HUES6 (cell line): Measurements from ENCODE around the gene MEGF6.
A peak's percentile ranks its signal among the peaks of the same experiment; 100 is the strongest.

ENCODE experiments used
- H3K27ac ChIP-seq: 2 replicates; pipeline ENCODE4 v1.7.0; 2013; ENCODE audit warnings: low read depth, mild to moderate bottlenecking, low read length, inconsistent platforms
- H3K27me3 ChIP-seq: 2 replicates; pipeline ENCODE4 v1.6.1; 2013; ENCODE audit warnings: low read length; ENCODE audit not compliant: control insufficient read depth, insufficient read depth
- H3K36me3 ChIP-seq: 2 replicates; pipeline ENCODE4 v1.6.1; 2013; ENCODE audit warnings: low read length; ENCODE audit not compliant: control insufficient read depth, insufficient read depth
- H3K4me1 ChIP-seq: 2 replicates; pipeline ENCODE4 v1.6.1; 2013; ENCODE audit warnings: low read length; ENCODE audit not compliant: control insufficient read depth, insufficient read depth
- H3K4me3 ChIP-seq: 2 replicates; pipeline ENCODE4 v1.5.1; 2013; ENCODE audit warnings: low read depth, low read length
- H3K9ac ChIP-seq: one replicate; pipeline ENCODE4 v1.6.1; 2013; ENCODE audit warnings: mild to moderate bottlenecking, low read length
- H3K9me3 ChIP-seq: 2 replicates; pipeline ENCODE4 v1.6.1; 2013; ENCODE audit warnings: low read depth, low read length; ENCODE audit not compliant: control insufficient read depth, insufficient read depth

The MEGF6 gene

GRCh38 chr1:3548895-3549294 lies 62.4 kb downstream of the MEGF6 start:
- Histone ChIP-seq H3K4me1 (peaks cover 32% of the 10 kb centered on the region; the same call in 1 of the 2 replicates), H3K36me3 (no peaks in the 10 kb centered on the region), H3K27ac (no peak overlapping the region), H3K9me3 (no peaks in the 10 kb centered on the region), H3K27me3 (peaks cover 7% of the 10 kb centered on the region; the same call in 1 of the 2 replicates), H3K4me3 (no peak overlapping the region), H3K9ac (no peak overlapping the region)

- H3K36me3 ChIP-seq: no peaks in the 10 kb centered on the region
- H3K4me1 ChIP-seq: peaks cover 34% of the 10 kb centered on the region
- H3K9me3 ChIP-seq: no peaks in the 10 kb centered on the region
- peaks cover 9% of the 10 kb centered on the region; the same call in 1 of the 2 replicates for H3K27me3 ChIP-seq
- no peak overlapping the region for H3K4me3 ChIP-seq
- 0 out of 2 replicates have a peak overlapping the region, but pooled peaks have one; percentile 9 for H3K27ac ChIP-seq
- H3K9ac ChIP-seq: no peak overlapping the region
Observed at GRCh38 chr1:3548156-3548893, 63.0 kb downstream of the MEGF6 start.

DNA sequence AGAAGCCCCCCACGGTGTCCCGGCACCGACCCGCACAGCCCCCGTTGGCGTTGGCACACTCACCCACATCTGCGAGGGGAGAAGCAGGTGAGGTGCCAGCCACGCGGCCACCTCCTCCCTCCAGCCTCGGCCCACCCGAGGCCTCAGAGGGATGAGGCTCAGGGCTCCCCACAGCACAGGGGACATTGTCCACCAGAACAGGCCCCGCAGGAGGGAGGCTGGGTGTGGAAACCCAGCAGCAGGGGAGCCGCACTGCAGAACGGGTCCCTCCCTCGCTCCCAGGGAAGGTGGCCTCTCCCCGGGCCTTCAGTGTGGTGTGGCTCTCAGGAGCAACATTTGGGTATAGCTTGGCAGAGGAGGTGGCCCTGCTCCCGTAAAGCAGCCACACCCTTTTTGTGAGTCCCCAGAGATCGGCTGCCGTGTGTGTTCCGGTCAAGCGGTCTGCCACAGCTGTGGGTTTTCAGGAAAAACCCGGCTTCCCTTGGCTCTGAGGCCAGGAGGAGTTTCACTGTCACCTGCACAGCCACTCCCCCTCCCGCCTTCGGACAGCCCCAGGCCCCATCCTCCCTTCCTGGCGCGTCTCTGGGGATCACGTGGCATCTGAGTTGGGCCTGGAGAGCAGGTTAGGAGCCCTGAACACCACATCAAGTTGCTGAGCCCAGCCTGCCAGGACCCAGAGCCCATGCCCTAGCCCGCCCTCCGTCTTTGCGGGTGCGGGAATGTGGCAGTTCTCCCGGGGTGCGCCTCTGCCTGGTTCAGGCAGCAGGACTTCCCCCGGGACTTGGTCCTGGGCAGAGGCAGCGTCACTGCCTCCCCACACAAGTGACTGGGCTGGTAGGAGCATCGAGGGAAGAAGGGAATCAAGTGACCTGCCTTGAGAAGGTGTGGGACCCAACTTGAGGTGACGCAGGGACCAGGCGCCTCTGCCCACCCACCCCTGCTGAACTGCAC lies 64.0 kb downstream of the MEGF6 start:
- no peaks in the 10 kb centered on the region for H3K9me3 ChIP-seq
- H3K27ac ChIP-seq: 0 out of 2 replicates have a peak overlapping the region, but pooled peaks have one; percentile 9
- H3K4me1 ChIP-seq: peaks cover 43% of the 10 kb centered on the region
- H3K27me3 ChIP-seq: peaks cover 9% of the 10 kb centered on the region; the same call in 1 of the 2 replicates
- no peak overlapping the region for H3K9ac ChIP-seq
- no peak overlapping the region for H3K4me3 ChIP-seq
- no peaks in the 10 kb centered on the region for H3K36me3 ChIP-seq

DNA sequence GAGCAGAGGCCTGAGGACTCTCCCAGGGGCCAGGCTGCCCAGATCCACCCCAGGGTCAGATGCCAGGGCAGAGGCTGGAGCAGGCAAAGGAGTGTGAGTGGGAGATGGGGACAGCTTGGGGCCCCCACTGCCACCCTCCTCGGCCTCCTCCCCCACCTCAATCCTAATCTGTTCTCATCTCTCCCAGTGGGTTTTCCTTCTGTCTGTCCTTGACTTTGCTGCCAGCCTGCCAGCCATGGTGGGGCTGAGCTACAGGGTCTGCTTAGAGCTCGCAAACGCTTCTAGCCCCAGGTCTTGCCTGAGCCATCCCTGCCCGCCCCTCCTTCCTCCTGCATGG lies 65.3 kb downstream of the MEGF6 start:
- no peaks in the 10 kb centered on the region for H3K9me3 ChIP-seq
- no peak overlapping the region for H3K9ac ChIP-seq
- H3K27me3 ChIP-seq: peaks cover 9% of the 10 kb centered on the region; the same call in 1 of the 2 replicates
- H3K27ac ChIP-seq: no peak overlapping the region
- no peaks in the 10 kb centered on the region for H3K36me3 ChIP-seq
- H3K4me3 ChIP-seq: no peak overlapping the region
- H3K4me1 ChIP-seq: peaks cover 43% of the 10 kb centered on the region

- H3K9ac ChIP-seq: no peak overlapping the region
Observed at GRCh38 chr1:3545363-3546047, 65.8 kb downstream of the MEGF6 start.

DNA sequence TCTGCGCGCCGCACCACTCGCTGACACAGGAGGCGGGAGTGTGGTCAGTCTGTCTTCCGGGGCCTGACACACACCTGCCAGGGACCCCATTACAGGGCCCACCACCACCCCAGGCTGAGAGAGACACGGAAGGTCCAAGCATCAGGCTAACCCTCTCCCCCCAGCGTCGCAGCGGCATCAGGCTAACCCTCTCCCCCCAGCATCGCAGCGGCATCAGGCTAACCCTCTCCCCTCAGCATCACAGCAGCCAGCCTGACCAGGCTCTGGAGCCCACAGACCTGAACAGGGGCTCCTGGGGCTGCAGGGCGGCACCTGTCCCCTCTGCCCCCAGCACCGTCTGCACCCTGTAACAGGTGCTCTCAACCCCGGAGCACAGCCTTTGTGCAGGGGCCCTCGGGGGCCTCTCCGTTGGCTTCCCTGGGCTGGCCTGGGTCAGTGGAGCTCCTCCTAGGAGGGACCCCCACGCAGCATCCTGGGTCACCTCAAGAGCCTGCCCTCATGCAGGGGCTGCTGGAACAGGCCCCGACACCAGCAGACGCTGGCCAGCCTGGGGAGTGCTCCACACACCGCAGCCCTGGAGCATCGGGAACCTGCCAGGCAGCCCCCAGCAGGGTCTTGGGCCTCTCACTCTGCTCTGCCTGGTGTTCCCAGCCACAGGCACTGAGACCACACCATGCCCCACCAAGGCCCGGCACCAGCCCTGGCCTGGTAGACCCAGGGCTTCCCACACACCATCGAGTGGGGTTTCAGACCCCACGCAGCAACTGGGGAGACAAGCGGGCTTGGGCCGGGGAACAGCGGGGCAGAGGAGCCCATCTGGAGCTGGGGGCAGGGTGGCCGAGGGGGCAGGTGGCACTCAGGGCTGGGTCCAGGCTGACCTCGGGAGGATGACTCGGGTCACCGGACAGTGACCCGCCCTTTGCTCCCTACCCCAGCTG lies 67.0 kb downstream of the MEGF6 start:
- Histone ChIP-seq H3K9ac (no peak overlapping the region), H3K27ac (no peak overlapping the region), H3K9me3 (no peaks in the 10 kb centered on the region), H3K4me1 (peaks cover 43% of the 10 kb centered on the region), H3K36me3 (no peaks in the 10 kb centered on the region), H3K4me3 (no peak overlapping the region), H3K27me3 (peaks cover 9% of the 10 kb centered on the region; the same call in 1 of the 2 replicates)

More at GRCh38 chr1:3545363-3546047, 65.8 kb downstream of the MEGF6 start:
- H3K36me3 ChIP-seq: no peaks in the 10 kb centered on the region
- H3K9me3 ChIP-seq: no peaks in the 10 kb centered on the region
- peaks cover 43% of the 10 kb centered on the region for H3K4me1 ChIP-seq
- H3K27ac ChIP-seq: no peak overlapping the region
- H3K27me3 ChIP-seq: peaks cover 9% of the 10 kb centered on the region; the same call in 1 of the 2 replicates
- no peak overlapping the region for H3K4me3 ChIP-seq

- peak overlapping the region; percentile 56 for H3K9ac ChIP-seq
- H3K27ac ChIP-seq: peak overlapping the region; percentile 29; the same call in 1 of the 2 replicates
- no peaks in the 10 kb centered on the region for H3K9me3 ChIP-seq
- peaks cover 43% of the 10 kb centered on the region for H3K4me1 ChIP-seq
- peaks cover 9% of the 10 kb centered on the region; the same call in 1 of the 2 replicates for H3K27me3 ChIP-seq
- no peak overlapping the region; the same call in 1 of the 2 replicates for H3K4me3 ChIP-seq
- no peaks in the 10 kb centered on the region for H3K36me3 ChIP-seq
Observed at GRCh38 chr1:3543076-3544039, 68.0 kb downstream of the MEGF6 start.

- Histone ChIP-seq H3K36me3 (no peaks in the 10 kb centered on the region), H3K4me3 (no peak overlapping the region), H3K9me3 (no peaks in the 10 kb centered on the region), H3K9ac (no peak overlapping the region), H3K27me3 (peaks cover 9% of the 10 kb centered on the region; the same call in 1 of the 2 replicates), H3K27ac (peak overlapping the region; percentile 29; the same call in 1 of the 2 replicates), H3K4me1 (peaks cover 38% of the 10 kb centered on the region)
Observed at GRCh38 chr1:3542676-3543075, 68.6 kb downstream of the MEGF6 start.

GRCh38 chr1:3541936-3542335 lies 69.4 kb downstream of the MEGF6 start:
- no peak overlapping the region for H3K27ac ChIP-seq
- peaks cover 31% of the 10 kb centered on the region for H3K4me1 ChIP-seq

More at GRCh38 chr1:3541936-3542335, 69.4 kb downstream of the MEGF6 start:
- no peak overlapping the region for H3K9ac ChIP-seq
- no peaks in the 10 kb centered on the region for H3K36me3 ChIP-seq
- H3K9me3 ChIP-seq: no peaks in the 10 kb centered on the region
- peaks cover 9% of the 10 kb centered on the region; the same call in 1 of the 2 replicates for H3K27me3 ChIP-seq
- H3K4me3 ChIP-seq: no peak overlapping the region
